Measurements from ENCODE around the gene C13orf46.

C13orf46 gene

DNA sequence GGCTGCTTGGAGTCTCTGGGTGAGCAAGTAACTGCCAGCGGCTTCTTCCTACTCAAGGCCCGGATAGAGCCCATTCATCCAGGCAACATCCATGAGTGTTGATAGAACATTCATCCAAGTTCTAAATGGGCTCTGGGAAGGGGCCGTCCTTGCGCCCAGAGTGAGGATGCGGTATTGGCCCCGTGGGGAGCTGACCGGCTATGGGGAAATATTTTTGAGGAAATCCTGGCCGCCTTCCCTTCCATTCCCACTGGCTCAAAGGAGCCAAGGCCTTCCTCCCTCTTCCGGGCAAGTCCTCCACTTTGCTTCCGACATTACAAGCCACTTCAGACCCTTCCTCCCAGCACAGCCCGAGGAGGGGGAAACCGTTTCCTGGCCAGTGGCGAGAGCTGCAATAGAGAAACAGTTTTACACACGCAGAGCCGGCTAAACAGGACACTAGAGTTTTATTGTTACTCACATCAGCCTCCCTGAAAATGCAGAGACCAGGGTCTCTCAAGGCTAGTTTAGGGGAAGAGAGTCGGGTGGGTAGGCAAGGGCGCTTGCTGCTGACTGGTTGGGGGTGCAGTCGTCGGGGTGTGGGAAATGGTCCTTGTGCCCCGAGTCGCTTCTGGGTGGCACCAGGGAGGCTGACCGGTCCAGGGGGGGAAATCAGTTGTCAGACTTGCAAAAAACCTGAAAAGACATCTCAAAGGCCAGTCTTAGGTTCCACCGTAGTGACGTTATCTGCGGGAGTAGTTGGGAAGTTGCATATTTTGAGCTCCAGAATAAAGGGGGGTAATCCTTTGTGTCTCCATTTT, 37.5 kb downstream of the C13orf46 start:
- no peak for DNase-seq

DNA sequence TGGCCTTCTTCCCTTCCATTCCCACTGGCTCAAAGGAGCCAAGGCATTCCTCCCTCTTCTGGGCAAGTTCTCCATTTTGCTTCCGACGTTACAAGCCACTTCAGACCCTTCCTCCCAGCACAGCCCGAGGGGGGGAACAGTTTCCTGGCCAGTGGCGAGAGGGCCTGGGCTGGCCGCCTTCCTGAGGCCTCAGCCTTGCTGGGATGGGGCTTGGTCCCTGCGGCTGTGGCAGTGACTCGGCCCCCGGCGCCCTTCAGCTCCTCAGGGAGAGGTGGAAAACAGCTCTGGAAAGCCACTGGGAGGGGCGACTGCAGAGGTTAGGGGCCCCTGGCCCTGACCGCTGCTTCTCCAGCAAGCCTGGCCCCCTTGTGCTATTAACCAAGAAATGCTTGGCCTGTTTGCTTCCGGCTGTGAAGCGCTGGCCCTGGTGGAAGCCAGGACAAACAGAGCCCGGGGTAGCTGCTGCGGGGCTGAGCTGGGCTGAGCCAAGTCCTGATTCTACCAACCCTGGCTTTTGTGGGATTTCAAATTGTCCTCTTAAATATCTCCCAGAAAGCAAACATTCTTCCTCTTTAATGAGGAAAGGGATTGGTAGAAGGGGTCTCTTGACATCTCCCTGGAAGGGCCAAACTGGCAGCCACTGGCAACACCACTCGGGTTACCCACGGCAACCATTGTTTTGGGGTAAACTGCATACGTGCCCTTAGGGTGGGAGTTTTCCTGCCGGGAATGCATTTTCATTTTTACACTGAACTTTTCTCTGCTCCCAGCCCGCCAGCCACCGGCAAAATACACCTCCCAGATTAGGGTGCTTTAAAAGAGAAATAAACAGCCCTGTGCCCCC, 38.7 kb downstream of the C13orf46 start:
- no peak for DNase-seq

DNA sequence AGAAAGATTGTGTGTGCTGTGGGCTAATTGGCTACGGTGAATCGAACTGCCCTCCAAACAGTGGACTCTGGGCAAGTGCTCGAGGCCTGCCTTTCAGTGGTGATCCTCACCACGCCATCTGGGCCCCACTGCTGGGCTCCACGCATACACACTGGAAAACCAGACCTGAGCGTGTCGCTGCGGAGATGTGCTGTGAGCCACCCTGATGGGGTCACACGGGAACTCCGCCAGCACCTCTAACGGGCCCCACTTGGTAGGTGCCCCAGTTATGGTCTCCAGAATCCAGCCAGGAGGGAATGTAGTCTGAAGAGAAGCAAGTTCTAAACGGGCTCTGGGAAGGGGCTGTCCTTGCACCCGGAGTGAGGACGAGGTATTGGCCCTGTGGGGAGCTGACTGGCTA, 39.3 kb downstream of the C13orf46 start:
- no peak for DNase-seq

DNA sequence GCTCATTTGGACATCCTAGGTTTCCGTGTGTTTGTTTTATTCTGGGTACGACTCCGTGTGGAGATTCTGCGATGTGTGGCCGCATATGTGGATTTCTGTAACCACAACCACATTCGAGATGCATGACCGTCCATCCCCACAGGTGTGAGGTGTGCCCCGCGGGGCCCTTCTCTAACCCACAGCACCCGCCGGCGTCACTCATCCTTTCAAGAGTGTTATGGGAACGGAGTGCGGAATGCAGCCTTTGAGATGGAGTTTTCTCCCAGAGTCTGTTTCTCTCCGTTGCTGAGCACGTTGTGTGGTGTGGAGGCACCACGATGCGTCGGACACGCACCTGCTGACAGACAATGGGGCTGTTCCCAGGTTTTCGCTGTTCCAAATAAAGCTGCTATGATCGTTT, 40.0 kb downstream of the C13orf46 start:
- DNase-seq = no peak

DNA sequence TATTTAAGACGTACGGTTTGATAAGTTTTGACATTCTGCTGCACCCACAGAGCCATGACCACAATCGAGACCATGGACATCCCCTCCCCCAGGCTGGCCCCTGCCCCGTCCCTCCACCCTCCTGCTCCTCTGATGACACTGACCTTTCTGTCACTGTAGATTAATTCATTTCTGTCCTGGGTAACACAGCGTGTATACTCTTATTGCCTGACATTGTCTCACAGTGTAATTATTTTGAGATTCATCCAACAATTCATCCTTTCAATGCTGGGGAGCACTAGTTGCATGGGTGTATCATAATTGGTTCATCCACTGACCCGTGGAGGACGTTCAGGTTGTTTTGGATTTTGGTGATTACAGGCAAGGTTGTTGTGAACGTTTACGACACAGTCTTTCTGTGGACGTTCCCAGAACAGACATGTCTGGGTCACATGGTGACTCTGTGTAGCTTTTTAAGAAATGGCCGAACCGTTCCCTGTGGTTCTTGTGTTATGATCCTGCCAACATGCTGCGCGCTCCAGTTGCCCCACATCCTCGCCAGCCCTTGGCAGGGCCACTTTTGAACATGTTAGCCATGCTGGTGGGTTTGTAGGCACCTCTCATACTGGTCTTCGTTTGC, 41.9 kb downstream of the C13orf46 start:
- DNase-seq = no peak

DNA sequence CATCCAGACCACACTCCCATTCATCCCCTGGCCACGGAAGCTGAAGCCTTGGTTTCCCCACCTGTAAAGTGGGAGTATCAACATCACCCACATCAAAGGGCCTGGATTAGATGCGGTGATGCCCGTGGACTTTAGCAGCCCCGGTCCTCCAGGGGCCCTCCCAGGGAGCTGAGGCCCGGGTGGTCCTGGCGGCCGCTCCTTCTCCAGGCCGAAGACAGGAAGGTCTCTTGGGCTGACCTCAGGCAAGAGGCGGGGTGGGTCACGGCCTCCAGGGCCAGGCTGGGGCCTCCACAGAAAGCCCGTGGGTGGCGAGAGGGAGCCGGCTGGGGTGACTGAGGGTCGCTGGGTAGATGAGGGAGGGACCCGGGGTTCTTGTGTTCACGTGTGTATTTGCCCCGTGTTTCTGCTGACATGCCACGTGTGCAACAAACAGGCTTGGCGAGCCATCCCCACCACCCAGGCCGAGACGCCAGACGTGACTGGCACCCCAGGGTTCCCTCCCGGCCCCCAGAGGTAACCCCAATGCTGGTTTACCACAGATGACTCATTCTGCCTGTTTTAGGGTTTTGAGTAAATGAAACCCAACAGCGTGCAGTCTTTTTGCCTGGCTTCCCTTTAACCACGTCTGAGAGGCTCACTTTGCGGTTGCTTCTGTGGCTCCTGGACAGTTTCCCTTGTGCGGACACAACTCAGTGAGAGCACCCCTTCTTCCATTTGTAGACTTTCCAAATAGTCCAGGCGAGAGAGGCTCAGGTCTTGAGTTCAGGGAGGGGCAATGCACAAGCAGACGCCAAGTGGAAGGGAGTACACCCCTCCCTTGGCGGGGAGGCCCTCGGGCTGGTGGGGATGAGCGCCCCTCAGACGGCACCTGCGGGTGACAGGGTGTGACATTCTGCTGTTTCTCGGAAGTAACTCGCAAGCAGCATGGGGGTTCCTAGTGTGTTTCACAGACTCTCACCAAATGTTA, 42.9 kb downstream of the C13orf46 start:
- no peak for DNase-seq

DNA sequence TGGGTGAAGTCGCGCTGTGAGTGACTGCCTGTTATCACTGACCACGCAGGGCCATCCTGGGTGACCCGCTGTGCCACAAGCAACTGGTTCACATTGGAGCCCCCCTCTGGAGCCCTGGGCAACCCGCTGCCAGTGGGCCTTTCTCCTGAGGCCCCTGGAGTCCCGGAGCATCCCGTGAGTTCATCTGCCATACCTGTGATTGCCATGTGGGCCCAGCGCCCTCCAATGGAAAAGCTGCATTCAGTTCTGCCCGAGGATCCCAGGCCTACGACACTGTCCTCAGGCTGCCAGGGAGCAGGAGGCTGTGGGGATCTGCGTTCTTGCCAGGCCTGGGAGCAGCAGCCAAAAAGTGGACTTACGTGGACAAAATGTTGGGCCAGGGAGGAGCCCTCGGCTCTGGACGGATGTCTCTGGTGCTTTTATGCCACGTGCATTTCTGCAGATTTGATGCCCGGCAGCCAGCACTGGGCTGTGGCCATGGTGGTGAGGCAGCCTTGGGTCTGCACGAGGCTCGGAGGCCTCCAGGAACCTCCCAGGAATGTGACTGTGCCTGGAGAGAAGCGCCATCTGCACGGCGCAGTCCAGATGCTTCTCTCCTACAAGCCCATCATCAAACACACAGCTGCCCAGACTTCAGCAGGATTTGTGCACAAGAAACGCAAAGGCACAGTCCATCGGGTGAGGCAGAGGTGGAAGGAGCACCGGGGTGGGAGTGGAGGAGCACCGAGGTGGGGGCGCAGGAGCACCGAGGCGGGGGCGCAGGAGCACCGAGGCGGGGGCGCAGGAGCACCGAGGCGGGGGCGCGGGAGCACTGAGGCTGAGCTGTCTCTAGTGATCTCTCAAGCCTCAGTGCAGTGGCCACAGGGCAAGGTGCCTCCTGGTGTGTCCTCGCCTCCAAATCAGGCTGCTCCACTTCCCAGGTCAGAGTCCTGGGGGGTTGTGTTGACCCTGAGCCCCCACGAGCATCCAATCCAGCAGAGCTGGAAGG, 44.0 kb downstream of the C13orf46 start:
- DNase-seq = no peak

DNA sequence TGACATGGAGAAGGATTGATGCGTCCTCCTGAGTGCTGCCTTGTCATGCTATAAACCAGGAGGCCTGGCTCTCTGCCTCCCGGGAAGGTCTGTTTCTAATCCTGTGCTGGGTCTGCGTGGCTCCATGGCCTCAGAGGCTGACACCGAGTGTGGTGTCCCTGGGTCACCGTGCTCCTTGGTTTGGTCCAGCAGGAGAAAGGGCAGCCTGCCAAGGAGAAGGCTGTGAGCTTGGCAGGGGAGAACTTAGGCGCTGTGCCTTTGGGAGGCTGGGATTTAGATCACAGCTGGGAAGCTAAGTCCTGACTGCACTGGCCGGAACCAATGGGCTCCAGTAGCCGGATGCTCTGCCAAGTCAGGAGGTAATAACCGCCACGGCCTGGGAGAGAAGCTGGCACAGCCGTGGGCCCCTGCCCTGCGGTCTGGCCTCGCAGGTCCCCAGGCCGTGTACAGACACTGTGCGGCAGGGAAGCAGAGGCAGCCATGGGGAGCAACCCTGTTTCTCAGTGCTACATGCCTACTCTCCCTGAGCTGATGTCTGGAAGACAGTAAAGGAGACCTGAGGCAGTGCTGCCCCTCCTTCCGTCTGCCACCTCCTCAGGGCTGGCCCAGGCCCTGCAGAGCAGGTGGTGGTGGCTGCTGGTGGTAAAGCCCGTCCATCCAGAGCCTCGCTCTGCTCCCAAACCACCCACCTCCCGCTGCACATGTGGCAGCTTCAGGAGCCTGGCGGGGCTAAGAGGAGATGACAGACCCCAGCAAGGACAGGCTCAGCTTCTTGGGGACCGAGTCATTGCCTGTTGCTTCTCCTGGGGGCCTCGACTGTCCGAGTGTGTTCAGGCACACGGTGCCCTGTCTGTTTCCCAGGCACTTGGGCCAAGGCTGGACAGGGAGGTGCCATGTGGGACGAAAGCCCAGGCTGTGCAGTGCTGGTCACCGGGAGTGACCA, 44.9 kb downstream of the C13orf46 start:
- no peak for DNase-seq

DNA sequence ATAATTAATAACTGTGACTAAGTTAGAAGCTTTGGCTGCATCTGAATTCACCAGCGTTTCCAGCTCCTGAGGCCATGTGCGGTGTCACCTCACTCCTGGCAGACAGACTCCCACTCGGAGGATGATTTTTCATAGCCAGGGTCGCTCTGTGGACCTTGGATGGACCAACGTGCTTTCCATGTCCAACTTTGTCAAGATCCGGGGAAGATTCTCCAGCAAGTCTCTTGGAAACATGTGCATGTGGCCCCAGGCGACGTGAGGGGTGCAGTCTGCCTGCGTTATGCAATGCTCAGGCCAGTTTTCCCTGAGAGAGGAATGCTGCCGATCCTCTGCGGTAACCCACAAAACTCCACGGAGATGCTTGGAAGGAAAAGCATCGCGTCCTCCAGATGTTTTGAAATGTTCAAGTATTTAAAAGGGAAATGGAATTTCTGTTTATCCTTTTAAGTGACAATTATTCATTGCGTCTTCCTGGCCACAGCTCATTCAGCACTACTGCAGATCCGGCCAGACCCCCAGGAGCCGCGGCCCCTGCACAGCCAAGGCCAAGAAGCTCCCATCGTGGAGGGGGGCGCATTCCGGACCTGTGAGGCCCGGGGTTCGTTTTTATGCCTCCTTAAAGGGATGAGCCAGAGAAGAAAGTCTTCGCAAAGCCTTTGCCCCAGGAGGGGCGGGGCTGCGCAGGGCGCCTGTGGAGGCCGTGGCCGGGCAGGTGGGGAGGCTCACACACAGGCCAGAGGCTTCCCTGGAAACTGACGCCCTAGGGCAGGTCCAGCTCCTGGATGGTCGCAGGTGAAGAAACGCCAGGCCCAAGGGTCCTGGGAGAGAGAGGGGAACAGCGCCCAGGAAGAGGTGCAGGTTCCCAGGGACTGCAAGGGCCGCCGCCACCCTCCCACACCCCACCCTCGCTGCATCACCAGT, 46.0 kb downstream of the C13orf46 start:
- DNase-seq = no peak

DNA sequence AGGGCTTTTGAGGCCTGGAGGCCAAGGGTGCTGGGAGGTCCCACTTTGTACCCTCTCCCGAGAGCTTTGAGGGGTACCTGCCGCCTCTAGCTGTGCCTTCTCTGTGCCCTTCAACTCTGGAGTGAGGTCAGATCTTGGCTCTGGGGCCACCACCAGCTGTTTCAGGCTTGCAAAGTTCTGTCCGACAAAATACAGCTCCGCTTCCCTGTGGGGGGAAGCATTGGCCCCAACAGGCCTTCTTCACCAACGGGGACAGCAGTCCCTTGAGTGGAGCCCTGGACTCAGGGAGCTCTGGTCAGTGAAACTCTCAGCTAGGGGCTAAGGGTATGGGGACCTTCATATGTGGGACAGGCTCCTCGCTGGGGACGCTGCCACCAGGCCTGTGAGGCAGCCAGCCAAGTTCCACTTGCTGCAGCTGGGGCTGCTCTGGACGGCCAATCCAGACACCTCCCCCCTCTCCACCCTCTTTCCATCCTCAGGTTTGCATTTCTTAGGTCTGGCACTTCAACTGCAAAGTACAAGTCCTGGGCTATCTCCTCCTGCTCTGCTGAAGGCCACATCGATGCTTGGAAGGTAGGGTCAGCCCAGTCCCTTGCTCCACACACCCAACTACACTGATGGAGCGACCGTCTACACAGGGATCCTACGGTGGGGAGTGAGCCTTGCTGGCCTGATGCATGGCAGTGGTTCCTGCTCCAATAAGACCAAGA, 46.8 kb downstream of the C13orf46 start:
- DNase-seq = no peak

DNA sequence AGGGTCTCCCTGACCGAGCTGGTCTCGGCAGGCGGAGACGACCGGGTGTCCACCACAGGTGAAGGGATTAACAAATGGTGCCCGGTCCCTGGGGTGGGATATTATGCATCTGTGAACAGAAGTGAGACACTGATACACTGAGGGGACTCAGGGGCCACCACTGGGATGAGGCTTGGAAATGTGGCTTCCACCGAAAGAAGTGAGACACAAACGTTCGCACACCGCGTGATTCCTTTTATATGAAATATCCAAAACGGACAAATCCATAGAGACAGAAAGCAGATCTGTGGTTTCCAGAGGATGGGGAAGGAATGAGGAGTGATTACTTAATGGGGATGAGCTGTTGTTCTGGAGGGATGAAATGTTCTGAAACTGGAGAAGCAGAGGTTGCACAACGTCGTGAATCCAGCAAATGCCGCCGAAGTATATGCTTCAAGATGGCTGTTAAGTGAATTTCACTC, 47.5 kb downstream of the C13orf46 start:
- DNase-seq = no peak

DNA sequence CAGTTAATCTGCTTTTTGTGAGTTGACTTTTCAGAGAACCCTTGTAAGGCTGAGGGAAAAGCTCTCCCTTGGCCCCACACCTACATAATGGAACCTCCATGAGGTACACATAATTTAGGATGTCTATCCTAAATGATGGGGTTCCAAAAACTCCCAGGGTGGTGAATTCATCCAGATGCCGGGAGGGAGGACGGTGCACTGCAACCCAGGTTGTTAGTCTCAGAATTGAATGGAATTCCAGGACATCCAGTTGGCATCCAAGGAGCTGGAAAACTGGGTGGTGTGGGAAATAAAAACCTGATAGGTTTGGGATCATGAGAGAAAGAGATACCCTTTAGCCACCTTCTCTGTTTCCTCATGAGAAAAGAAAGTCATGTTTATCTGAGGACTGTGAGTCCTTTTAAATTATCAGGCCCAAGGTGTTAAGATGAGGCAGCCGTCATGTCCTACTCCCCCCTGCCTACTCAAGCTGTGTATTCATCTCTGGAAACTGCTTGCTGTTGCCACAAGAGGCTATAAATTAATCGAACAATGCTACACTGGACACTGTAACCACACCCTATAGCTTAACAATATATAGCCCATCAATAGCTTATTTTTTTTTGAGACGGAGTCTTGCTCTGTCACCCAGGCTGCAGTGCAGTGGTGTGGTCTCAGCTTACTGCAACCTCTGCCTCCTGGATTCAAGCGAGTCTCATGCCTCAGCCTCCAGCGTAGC, 49.5 kb downstream of the C13orf46 start:
- no peak for DNase-seq

DNA sequence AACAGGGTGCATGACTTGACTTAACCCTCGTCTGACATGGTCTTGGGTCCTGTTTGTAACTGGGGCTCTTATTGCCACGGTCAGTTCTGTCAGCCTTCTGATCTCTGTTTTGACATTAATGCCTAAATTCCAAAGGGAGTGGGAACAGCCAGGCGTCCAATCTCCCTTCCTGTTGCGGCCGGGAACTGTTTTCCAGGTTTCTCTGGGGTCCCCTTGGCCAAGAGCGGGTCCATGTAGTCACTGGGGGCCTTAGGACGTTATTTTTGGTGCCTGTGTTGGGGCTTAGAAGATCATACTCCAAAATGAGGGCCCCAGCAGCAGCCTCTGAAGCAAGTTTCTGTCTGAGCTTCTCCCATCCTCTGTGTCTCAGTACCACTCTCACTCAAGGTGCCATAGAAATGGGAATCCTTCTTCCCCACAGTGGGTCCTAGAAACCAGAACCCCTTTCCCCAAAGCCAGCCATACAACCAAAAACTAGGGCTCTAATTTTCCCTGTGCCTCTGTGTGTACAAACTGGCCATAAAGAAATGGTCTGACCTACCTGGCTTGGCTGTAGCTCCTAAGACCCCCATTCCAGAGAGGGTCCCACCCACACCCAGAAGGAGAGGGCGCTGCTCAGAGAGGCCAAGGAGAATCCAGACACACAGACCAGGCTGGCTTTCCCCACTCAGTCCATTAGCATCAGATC, 50.4 kb downstream of the C13orf46 start:
- DNase-seq = no peak

DNA sequence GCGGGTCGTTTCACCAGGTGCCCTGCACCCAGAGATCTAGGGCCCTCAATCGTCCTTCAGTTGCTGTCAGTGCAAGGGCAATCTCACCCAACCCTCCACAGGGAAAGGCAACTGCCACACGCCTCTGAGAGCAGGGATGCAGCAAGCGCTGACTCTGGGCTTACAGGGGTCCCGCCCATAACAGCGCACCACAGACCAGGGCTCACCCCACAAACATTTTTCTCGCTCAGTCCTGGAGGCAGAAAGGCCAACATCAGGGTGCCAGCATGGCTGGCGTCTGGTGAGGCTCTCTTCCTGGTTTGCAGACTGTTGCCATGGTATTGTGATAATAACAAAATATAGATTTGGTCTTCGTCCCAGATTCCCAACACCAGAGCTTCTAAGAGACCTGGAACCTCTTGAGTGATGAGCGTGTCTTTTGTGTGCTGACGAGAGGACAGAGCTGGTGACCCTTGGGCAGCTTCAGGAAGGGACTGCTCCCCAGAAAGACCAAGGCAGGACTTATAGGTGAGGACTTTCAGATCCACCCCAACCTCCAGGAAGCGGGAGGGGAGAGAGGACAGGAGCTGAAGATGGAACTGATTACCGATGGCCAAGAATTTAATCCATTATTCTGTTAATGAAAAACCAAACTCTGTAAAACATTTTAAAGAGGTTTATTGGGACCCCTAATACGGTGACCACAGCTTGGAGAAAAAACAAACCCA, 51.3 kb downstream of the C13orf46 start:
- no peak for DNase-seq

DNA sequence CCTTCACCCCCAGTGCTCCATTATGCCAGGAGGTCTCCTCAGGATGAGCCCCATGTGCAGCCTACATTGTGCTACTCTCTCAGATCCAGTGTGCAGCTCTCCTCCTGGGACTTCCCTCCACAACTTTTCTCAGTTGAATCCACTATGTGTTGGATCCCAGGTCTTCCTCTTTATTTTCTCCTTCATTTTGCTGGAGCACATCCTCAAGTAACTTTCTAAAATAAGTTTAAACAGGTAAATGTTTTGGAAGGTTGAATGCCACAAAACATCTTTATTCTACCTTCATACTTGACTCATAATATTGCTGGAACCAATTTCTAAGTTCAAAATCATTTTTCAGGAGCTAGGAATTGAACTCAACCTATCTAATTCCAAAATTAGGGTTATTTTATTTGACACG, 52.1 kb downstream of the C13orf46 start:
- DNase-seq = no peak

DNA sequence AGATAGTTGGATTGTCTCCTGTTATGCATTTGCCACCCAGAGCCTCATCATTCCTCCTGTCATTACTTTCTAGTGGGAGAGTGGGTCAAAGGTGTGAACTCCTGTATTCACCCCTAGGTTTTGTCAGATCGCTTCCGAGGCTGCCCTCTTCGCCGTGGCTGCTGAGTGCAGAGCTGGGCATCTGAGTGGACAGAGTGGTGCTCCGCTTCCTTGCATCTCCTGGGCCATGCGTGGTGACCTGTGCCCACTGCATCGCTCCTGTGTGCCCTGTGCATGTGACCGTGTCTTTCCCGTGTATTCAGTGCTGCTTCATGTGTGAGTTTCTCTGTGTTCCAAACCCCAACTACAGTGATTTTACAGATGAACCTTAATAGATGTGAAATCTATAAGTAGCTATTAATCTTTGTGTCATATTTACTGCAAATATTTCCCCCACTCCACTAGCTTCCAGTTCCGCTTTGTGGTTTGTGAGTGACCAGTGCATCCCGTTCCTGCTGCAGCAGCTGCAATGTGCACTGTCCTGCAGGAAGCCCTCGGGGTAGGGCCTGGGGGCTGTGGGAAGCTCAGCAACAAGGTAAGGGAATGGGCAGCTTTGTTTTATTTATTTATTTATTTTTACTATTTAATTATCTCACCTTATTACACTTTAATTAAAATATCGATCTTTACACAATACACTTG, 53.1 kb downstream of the C13orf46 start:
- no peak for DNase-seq

Data from NCI-H1436 (cell line).